IMR-90 (cell line): Measurements from ENCODE around the gene C6orf136. TPM values are rescaled to one million over a fixed set of nuclear protein-coding genes. Genes with fewer than 3 reads are reported as not detected.

Experiments used
- ATAC-seq: fragments of 200-7000 bp; cut with Tn5 transposase; 2 replicates; pipeline ENCODE4 v1.9.1; 2020; ENCODE audit warnings: low read depth, mild to moderate bottlenecking, moderate library complexity
- BruUV-seq: library from RNA; stranded (reverse); fragments of 400-500 nt; replicated peaks from 2 replicates; lab custom pipeline; 2021; lab: Mats Ljungman, UMichigan
- CTCF ChIA-PET: fragments of 300-600 bp; formaldehyde crosslinking; extraction: SDS; loops from one replicate; lab custom pipeline; 2021; ENCODE audit warnings: antibody characterized with exemption; lab: Yijun Ruan, JAX
- POLR2A ChIA-PET: fragments of 300-600 bp; sonication (Branson Sonifier 250); formaldehyde crosslinking; loops from one replicate; lab custom pipeline; 2022; ENCODE audit warnings: antibody characterized with exemption; ENCODE audit not compliant: unreplicated experiment; lab: Charles Lee
- DNase-seq: peaks from one replicate; pipeline ENCODE4 v3.0.0; 2013
- H2AFZ ChIP-seq: replicated peaks from 2 replicates; pipeline ENCODE3; 2013; ENCODE audit warnings: low read length, mild to moderate bottlenecking; ENCODE audit not compliant: poor library complexity
- H2AK5ac ChIP-seq: 2 replicates; pipeline ENCODE4 v1.6.1; 2013; ENCODE audit warnings: low read depth, low read length, inconsistent platforms
- H2AK9ac ChIP-seq: replicated peaks from 2 replicates; pipeline ENCODE3; 2013; ENCODE audit warnings: mild to moderate bottlenecking, low read depth, low read length, moderate library complexity; ENCODE audit not compliant: poor library complexity
- H2BK120ac ChIP-seq: 2 replicates; pipeline ENCODE4 v1.6.1; 2013; ENCODE audit warnings: low read depth, low read length, inconsistent platforms
- H2BK15ac ChIP-seq: 3 replicates; pipeline ENCODE4 v1.6.1; 2013; ENCODE audit warnings: low read depth, low read length, inconsistent platforms
- H2BK20ac ChIP-seq: 2 replicates; pipeline ENCODE4 v1.6.1; 2013; ENCODE audit warnings: low read depth, mild to moderate bottlenecking, inconsistent platforms, low read length, moderate library complexity
- H2BK5ac ChIP-seq: 2 replicates; pipeline ENCODE4 v1.6.1; 2013; ENCODE audit warnings: mild to moderate bottlenecking, low read depth, low read length, inconsistent platforms; ENCODE audit not compliant: poor library complexity, severe bottlenecking
- H3K14ac ChIP-seq: replicated peaks from 2 replicates; pipeline ENCODE4 v1.6.1; 2013; ENCODE audit warnings: low read depth, low read length, inconsistent platforms
- H3K18ac ChIP-seq: 2 replicates; pipeline ENCODE4 v1.6.1; 2013; ENCODE audit warnings: low read depth, low read length, control low read depth
- H3K23ac ChIP-seq: 2 replicates; pipeline ENCODE4 v1.6.1; 2013; ENCODE audit warnings: low read depth, low read length, inconsistent platforms
- H3K27ac ChIP-seq: 2 replicates; pipeline ENCODE4 v1.5.1; 2013; ENCODE audit warnings: mild to moderate bottlenecking, control low read depth, low read length; ENCODE audit not compliant: insufficient read depth
- H3K27me3 ChIP-seq: 2 replicates; pipeline ENCODE4 v1.6.1; 2013; ENCODE audit warnings: low read length; ENCODE audit not compliant: control insufficient read depth, insufficient read depth
- H3K36me3 ChIP-seq: 2 replicates; pipeline ENCODE4 v1.6.1; 2013; ENCODE audit warnings: low read length, mixed read lengths; ENCODE audit not compliant: control insufficient read depth, insufficient read depth
- H3K4ac ChIP-seq: 2 replicates; pipeline ENCODE4 v1.6.1; 2013; ENCODE audit warnings: low read depth, low read length, inconsistent platforms
- H3K4me1 ChIP-seq: 2 replicates; pipeline ENCODE4 v1.6.1; 2013; ENCODE audit warnings: low read length, mixed read lengths; ENCODE audit not compliant: control insufficient read depth, insufficient read depth
- H3K4me2 ChIP-seq: 2 replicates; pipeline ENCODE4 v1.6.1; 2013; ENCODE audit warnings: low read depth, mild to moderate bottlenecking, control low read depth, low read length, moderate library complexity
- H3K4me3 ChIP-seq: 2 replicates; pipeline ENCODE4 v1.5.1; 2013; ENCODE audit warnings: low read depth, mild to moderate bottlenecking, control low read depth, low read length, moderate library complexity; ENCODE audit not compliant: insufficient read depth
- H3K56ac ChIP-seq: 2 replicates; pipeline ENCODE4 v1.6.1; 2013; ENCODE audit warnings: low read length, inconsistent platforms; ENCODE audit not compliant: insufficient read depth; ENCODE audit errors: extremely low read depth
- H3K79me1 ChIP-seq, 2 experiments: 2 replicates each; pipeline ENCODE4 v1.6.1; 2013; ENCODE audit warnings: low read length in 2 of 2, inconsistent platforms in 1 of 2, low read depth in 1 of 2
- H3K9ac ChIP-seq: 2 replicates; pipeline ENCODE4 v1.6.1; 2013; ENCODE audit warnings: low read depth, low read length, control low read depth
- H3K9me1 ChIP-seq: 2 replicates; pipeline ENCODE4 v1.6.1; 2013; ENCODE audit warnings: low read length, inconsistent platforms; ENCODE audit not compliant: insufficient read depth
- H3K9me3 ChIP-seq: 2 replicates; pipeline ENCODE4 v1.6.1; 2013; ENCODE audit warnings: low read length; ENCODE audit not compliant: control insufficient read depth, insufficient read depth
- H4K20me1 ChIP-seq: 2 replicates; pipeline ENCODE4 v1.6.1; 2013; ENCODE audit warnings: low read length, inconsistent platforms; ENCODE audit not compliant: insufficient read depth
- H4K5ac ChIP-seq: 2 replicates; pipeline ENCODE4 v1.6.1; 2013; ENCODE audit warnings: mild to moderate bottlenecking, low read depth, low read length, control low read depth
- H4K8ac ChIP-seq, 2 experiments: 2 replicates each; pipeline ENCODE4 v1.6.1; 2013; ENCODE audit warnings: low read depth in 2 of 2, low read length in 2 of 2, control low read depth in 1 of 2, inconsistent platforms in 1 of 2
- H4K91ac ChIP-seq: 2 replicates; pipeline ENCODE4 v1.6.1; 2013; ENCODE audit warnings: low read depth, low read length, inconsistent platforms; ENCODE audit not compliant: insufficient read depth
- CEBPB ChIP-seq: IDR thresholded peaks from 2 replicates; pipeline ENCODE4 v1.6.1; 2012; ENCODE audit warnings: low read depth, low read length, improper control_type of control experiment
- MAZ ChIP-seq: IDR thresholded peaks from 2 replicates; pipeline ENCODE4 v1.6.1; 2012; ENCODE audit warnings: low read depth, mild to moderate bottlenecking, low read length, improper control_type of control experiment, moderate library complexity, borderline replicate concordance
- MXI1 ChIP-seq: IDR thresholded peaks from 2 replicates; pipeline ENCODE4 v1.6.1; 2012; ENCODE audit warnings: low read depth, mild to moderate bottlenecking, low read length, moderate library complexity, borderline replicate concordance
- POLR2A ChIP-seq: IDR thresholded peaks from 2 replicates; pipeline ENCODE4 v1.6.1; 2012; ENCODE audit warnings: mild to moderate bottlenecking, low read depth, low read length
- RFX5 ChIP-seq: IDR thresholded peaks from 2 replicates; pipeline ENCODE4 v1.8.0; 2012; ENCODE audit warnings: low read depth, mild to moderate bottlenecking, low read length, moderate library complexity
- SMC3 ChIP-seq: fragments of 150-350 bp; IDR thresholded peaks from 2 replicates; pipeline ENCODE4 v1.6.1; 2016; ENCODE audit warnings: low read depth, mild to moderate bottlenecking, antibody characterized with exemption, low read length, moderate library complexity
- WGBS, 2 experiments: methylation state at CpG; one replicate each; pipeline versions ENCODE4 v1.1.5 to v1.1.7; 2013; ENCODE audit warnings: missing lambda C conversion rate in 2 of 2; ENCODE audit not compliant: insufficient read length in 1 of 2; ENCODE audit errors: extremely low coverage in 2 of 2; 5-methylcytosine and 5-hydroxymethylcytosine counted together
- dilution Hi-C: fragments of 300-500 bp; cut with HindIII; formaldehyde crosslinking; loops from one replicate; pipeline ENCODE4 v1.14.3; 2018; ENCODE audit warnings: low sequenced_read_pairs; ENCODE audit not compliant: unreplicated experiment
- in situ Hi-C: fragments of 300-500 bp; cut with MboI; formaldehyde crosslinking; loops from 3 replicates; pipeline ENCODE4 v1.14.3; 2019; ENCODE audit warnings: low sequenced_read_pairs, inconsistent platforms, mixed read lengths
- intact Hi-C: fragments of 100-400 bp; cut with micrococcal nuclease; formaldehyde crosslinking; loops from 2 replicates; pipeline ENCODE4 v1.10.0; 2022
- polyA plus RNA-seq, 3 experiments: library from polyadenylated mRNA; depleted of rRNA; stranded (reverse); fragments of >200 nt; gene quantifications; 2 replicates each; pipeline ENCODE4 v1.2.3, GENCODE V29; 2012; ENCODE audit warnings: low replicate concordance in 1 of 3
- total RNA-seq: library from RNA; depleted of rRNA; stranded (reverse); fragments of >200 nt; gene quantifications from 2 replicates; pipeline ENCODE4 v1.2.3, GENCODE V29; 2012
- TF ChIP-seq, protein P1 (sequence below): fragments of 150-350 bp; IDR thresholded peaks from 2 replicates; pipeline ENCODE4 v1.6.1; 2016; ENCODE audit warnings: low read depth, mild to moderate bottlenecking, low read length, moderate library complexity, borderline replicate concordance

The C6orf136 gene
- total and polyA plus RNA-seq, 2 of the 4 experiments (the other 2 are of a cell fraction) = 1.1 to 11.7 TPM

DNA sequence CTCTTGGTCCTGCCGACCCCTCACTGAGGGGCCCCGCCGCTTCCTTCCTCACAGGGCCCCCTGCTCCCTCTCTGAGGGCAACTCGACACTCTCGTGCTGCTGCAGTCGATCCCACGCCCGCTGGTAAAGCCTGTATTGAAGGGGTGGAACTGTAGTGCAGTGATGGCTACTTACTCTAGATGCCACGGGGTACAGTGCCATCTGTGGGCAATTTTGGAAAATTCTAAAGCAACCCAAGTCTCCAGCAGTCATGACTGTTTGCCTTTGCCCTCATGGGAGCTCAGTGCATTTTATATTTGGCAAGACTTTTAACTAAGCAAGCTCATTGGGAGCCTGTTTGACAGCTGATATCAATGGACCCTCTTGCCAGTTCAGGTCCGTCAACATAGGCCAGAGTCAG lies 6.5 kb upstream of the C6orf136 start:
- H3K18ac ChIP-seq = no peak overlapping the region
- POLR2A ChIA-PET = no interaction called here
- no peak overlapping the region for H2AK5ac ChIP-seq
- no peak overlapping the region for H4K8ac ChIP-seq
- DNase-seq (no peak), ATAC-seq (no peak)
- peaks cover 39% of the 10 kb centered on the region for H3K36me3 ChIP-seq
- intact Hi-C loops (loop anchor here (1.0 kb wide), 1 partner anchor 8 kb away; no protein-coding TSS in a partner anchor), in situ Hi-C loops (no loop called here), dilution Hi-C loops (no loop called here)
- H2AFZ ChIP-seq = no peak overlapping the region
- WGBS, 2 experiments = 84% methylated on average over 4 of the region's 10 CpGs; no CpG with 5 or more reads in 1 of the 2 experiments
- no peaks in the 10 kb centered on the region; the same call in 1 of the 2 replicates for H3K9me1 ChIP-seq
- TF ChIP-seq SMC3 = no peak
- no peak for TF ChIP-seq MAZ
- TF ChIP-seq, protein P1, sequence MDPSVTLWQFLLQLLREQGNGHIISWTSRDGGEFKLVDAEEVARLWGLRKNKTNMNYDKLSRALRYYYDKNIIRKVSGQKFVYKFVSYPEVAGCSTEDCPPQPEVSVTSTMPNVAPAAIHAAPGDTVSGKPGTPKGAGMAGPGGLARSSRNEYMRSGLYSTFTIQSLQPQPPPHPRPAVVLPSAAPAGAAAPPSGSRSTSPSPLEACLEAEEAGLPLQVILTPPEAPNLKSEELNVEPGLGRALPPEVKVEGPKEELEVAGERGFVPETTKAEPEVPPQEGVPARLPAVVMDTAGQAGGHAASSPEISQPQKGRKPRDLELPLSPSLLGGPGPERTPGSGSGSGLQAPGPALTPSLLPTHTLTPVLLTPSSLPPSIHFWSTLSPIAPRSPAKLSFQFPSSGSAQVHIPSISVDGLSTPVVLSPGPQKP = no peak
- TF ChIP-seq MXI1 = no peak
- no peak for TF ChIP-seq CEBPB
- no peak for TF ChIP-seq POLR2A
- TF ChIP-seq RFX5 = no peak
- H2BK20ac ChIP-seq = no peak overlapping the region
- no peak overlapping the region for H2BK5ac ChIP-seq
- H3K4me2 ChIP-seq = no peak overlapping the region
- no peak overlapping the region for H2BK120ac ChIP-seq
- H2BK15ac ChIP-seq = no peak overlapping the region
- H3K27ac ChIP-seq = no peak overlapping the region
- H4K20me1 ChIP-seq = no peaks in the 10 kb centered on the region
- no peak overlapping the region for H3K14ac ChIP-seq
- no peak overlapping the region for H3K4ac ChIP-seq
- H3K4me3 ChIP-seq = no peak overlapping the region
- H3K79me1 ChIP-seq = peaks cover 7 to 12% of the 10 kb centered on the region in 2 experiments; a peak in 3 of 4 replicates
- no peak overlapping the region for H3K23ac ChIP-seq
- H2AK9ac ChIP-seq = no peak overlapping the region
- CTCF ChIA-PET = interaction anchor here (2.2 kb wide), 1 partner anchor 32 kb away, joined by 5 read pairs; the partner anchor contains the start of gene DHX16
- no peak overlapping the region for H4K5ac ChIP-seq
- H3K56ac ChIP-seq = no peak overlapping the region
- no peaks in the 10 kb centered on the region for H3K27me3 ChIP-seq
- no peaks in the 10 kb centered on the region for H3K9me3 ChIP-seq
- no peak overlapping the region for H3K9ac ChIP-seq
- H4K91ac ChIP-seq = no peak overlapping the region
- H3K4me1 ChIP-seq = no peaks in the 10 kb centered on the region
- BruUV-seq = no TSS peak
